Measurements from ENCODE around the gene TBC1D22A.

DNA sequence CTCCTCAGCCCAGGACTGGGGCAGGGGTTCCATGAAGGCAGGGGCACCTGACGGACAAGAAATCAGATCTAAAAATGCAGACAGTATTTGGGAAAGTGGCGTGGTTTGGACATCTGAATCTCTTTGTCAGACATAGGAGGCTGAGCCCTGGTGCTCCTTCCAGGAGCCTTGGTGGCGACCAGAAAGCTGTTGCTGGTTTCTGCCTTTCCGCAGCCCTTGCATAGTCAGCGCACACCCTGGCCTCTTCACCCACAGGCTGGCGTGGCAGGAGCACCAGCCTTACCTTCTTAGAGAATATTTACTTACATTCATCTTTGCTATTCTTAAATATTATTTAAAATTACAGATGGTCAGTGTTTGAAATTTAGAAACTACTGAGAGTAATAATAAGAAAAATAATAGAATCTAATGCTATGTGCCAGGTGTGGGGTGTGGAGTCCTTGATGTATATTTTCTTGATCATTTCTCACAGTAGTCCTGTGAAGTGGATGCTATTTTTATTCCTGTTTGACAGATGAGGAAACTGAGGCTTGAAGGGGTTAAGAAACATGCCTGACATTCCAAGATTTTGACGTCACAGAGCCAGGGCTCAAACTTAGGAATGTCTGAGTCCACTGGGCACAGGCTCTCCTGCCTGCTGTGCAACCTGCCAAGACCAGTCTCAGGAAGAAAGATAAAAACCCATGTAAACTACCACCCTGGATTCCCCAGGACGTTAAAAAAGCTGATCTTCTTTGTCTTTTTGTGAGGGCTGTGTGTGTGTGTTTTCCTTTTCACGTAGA is 51.6 kb downstream of the TBC1D22A start:
- TF ChIP-seq, protein P1, sequence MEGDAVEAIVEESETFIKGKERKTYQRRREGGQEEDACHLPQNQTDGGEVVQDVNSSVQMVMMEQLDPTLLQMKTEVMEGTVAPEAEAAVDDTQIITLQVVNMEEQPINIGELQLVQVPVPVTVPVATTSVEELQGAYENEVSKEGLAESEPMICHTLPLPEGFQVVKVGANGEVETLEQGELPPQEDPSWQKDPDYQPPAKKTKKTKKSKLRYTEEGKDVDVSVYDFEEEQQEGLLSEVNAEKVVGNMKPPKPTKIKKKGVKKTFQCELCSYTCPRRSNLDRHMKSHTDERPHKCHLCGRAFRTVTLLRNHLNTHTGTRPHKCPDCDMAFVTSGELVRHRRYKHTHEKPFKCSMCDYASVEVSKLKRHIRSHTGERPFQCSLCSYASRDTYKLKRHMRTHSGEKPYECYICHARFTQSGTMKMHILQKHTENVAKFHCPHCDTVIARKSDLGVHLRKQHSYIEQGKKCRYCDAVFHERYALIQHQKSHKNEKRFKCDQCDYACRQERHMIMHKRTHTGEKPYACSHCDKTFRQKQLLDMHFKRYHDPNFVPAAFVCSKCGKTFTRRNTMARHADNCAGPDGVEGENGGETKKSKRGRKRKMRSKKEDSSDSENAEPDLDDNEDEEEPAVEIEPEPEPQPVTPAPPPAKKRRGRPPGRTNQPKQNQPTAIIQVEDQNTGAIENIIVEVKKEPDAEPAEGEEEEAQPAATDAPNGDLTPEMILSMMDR (optimal IDR thresholded peaks at IDR 0.05 in 1 of 3, IDR thresholded peaks at IDR 0.05 in 1 of 3, conservative IDR thresholded peaks at IDR 0.05 in 1 of 3; ENCODE audit: extremely low read depth in 1 of 3, insufficient read depth in 2 of 3, low read length in 3 of 3), result no peak
- TF ChIP-seq EZH2 (IDR thresholded peaks at IDR 0.05; ENCODE audit: low read length), result no peak

Measured in keratinocyte (primary cell).